Right ventricle myocardium superior (tissue), 1 donor: Measurements from ENCODE around the gene HILPDA. TPM values are rescaled to one million over a fixed set of nuclear protein-coding genes. Genes with fewer than 3 reads are reported as not detected.

Source experiments
- ATAC-seq: fragments of 200-7000 bp; cut with Tn5 transposase; one replicate; pipeline ENCODE4 v1.9.1; 2020; ENCODE audit warnings: mild to moderate bottlenecking; ENCODE audit not compliant: poor library complexity
- DNase-seq: peaks from one replicate; pipeline ENCODE4 v3.0.0-alpha.2; 2020
- intact Hi-C: fragments of 100-400 bp; cut with DNase I; formaldehyde crosslinking; loops from one replicate; pipeline ENCODE4 v1.11.2; 2022
- total RNA-seq: library from RNA; stranded (reverse); fragmentation: NEBNext Ultra II Directional; extraction: Animal tissue kit (Norgen Biotek cat#: 25700); gene quantifications from one replicate; pipeline ENCODE4 v1.2.1, GENCODE V29; 2021
- donor health status: DM: no; HTN: yes; CAD: no; lungs with severe emphysema.

The HILPDA gene
- total RNA-seq, 1 donor from 2014 or later = 7.3 TPM

GRCh38 chr7:128427289-128427891 is 28.3 kb upstream of the HILPDA start:
- ATAC-seq = peak; percentile 68
- no peak for DNase-seq
- intact Hi-C loops = no loop called here

- no peak for ATAC-seq
- intact Hi-C loops = no loop called here
These were observed 25.5 kb upstream of the HILPDA start for GRCh38 chr7:128430207-128430606.

GRCh38 chr7:128431221-128431620 is 24.5 kb upstream of the HILPDA start:
- no peak for DNase-seq
- intact Hi-C loops = no loop called here
- ATAC-seq = no peak

More at GRCh38 chr7:128430207-128430606, 25.5 kb upstream of the HILPDA start:
- no peak for DNase-seq

GRCh38 chr7:128431754-128432153 is 23.9 kb upstream of the HILPDA start:
- intact Hi-C loops = no loop called here
- DNase-seq (no peak), ATAC-seq (no peak)

GRCh38 chr7:128434413-128435326 is 21.0 kb upstream of the HILPDA start:
- DNase-seq (no peak), ATAC-seq (no peak)
- intact Hi-C loops = no loop called here

GRCh38 chr7:128435327-128435686 is 20.4 kb upstream of the HILPDA start:
- ATAC-seq (no peak), DNase-seq (no peak)
- intact Hi-C loops = no loop called here

- intact Hi-C loops = no loop called here
- no peak for DNase-seq
- peak; percentile 20 for ATAC-seq
These were observed 18.0 kb upstream of the HILPDA start for GRCh38 chr7:128437426-128438332.

GRCh38 chr7:128442356-128442755 is 13.3 kb upstream of the HILPDA start:
- intact Hi-C loops = no loop called here
- no peak for ATAC-seq
- DNase-seq = no peak

- intact Hi-C loops = no loop called here
- DNase-seq (no peak), ATAC-seq (no peak)
These were observed 11.7 kb upstream of the HILPDA start for GRCh38 chr7:128443831-128444600.

GRCh38 chr7:128446306-128446705 is 9.4 kb upstream of the HILPDA start:
- DNase-seq (no peak), ATAC-seq (peak; percentile 50)
- intact Hi-C loops = no loop called here

- intact Hi-C loops = no loop called here
- DNase-seq (no peak), ATAC-seq (no peak)
These were observed 7.6 kb upstream of the HILPDA start for GRCh38 chr7:128447941-128448564.

- ATAC-seq (no peak), DNase-seq (no peak)
These were observed 6.9 kb upstream of the HILPDA start for GRCh38 chr7:128448751-128449302.

GRCh38 chr7:128450409-128450808 is 5.3 kb upstream of the HILPDA start:
- intact Hi-C loops = no loop called here
- DNase-seq = no peak
- ATAC-seq = no peak

More at GRCh38 chr7:128448751-128449302, 6.9 kb upstream of the HILPDA start:
- intact Hi-C loops = no loop called here

- no peak for ATAC-seq
- intact Hi-C loops = no loop called here
- no peak for DNase-seq
These were observed 4.8 kb upstream of the HILPDA start for GRCh38 chr7:128450913-128451312.

- intact Hi-C loops = no loop called here
- ATAC-seq (no peak), DNase-seq (no peak)
These were observed 3.1 kb upstream of the HILPDA start for GRCh38 chr7:128452552-128452951.

GRCh38 chr7:128453836-128454804 is 1.6 kb upstream of the HILPDA start:
- ATAC-seq (peak; percentile 89), DNase-seq (peak; percentile 93)
- intact Hi-C loops = no loop called here
